Prostate gland (tissue), 1 donor: ENCODE data around the gene PLXNC1.

Experiments used
- POLR2A ChIP-seq: fragments of 450-650 bp; IDR thresholded peaks from one replicate; pipeline ENCODE4 v1.6.1; 2016; ENCODE audit warnings: antibody characterized with exemption, mild to moderate bottlenecking
- POLR2AphosphoS5 ChIP-seq: sonication (generic); formaldehyde crosslinking; IDR thresholded peaks from one replicate; pipeline ENCODE4 v1.6.1; 2017; ENCODE audit warnings: antibody characterized with exemption

- TF ChIP-seq POLR2A (no peak), POLR2AphosphoS5 (no peak)
These were observed 119.1 kb downstream of the PLXNC1 start for GRCh38 chr12:94267537-94267872.
